OCI-LY1 (cell line): ENCODE results near the gene AK5.

Experiments
- H2AFZ ChIP-seq: fragments of 200-600 bp; sonication (generic), shearing (Covaris generic); 2 replicates; pipeline ENCODE4 v1.6.0; 2014; ENCODE audit warnings: antibody characterized with exemption, mild to moderate bottlenecking, low read length
- H3F3A ChIP-seq: fragments of 200-600 bp; sonication (generic), shearing (Covaris generic); 2 replicates; pipeline ENCODE4 v1.6.0; 2014; ENCODE audit warnings: mild to moderate bottlenecking, antibody characterized with exemption, low read length, moderate library complexity; ENCODE audit not compliant: insufficient read depth
- H3K27ac ChIP-seq: fragments of 200-600 bp; sonication (generic); 2 replicates; pipeline ENCODE4 v1.5.1; 2014; ENCODE audit warnings: low read length, mixed run types, mild to moderate bottlenecking, low read depth; ENCODE audit not compliant: poor library complexity, severe bottlenecking
- H3K27me3 ChIP-seq: fragments of 200-600 bp; sonication (generic); 2 replicates; pipeline ENCODE4 v1.6.0; 2014; ENCODE audit warnings: antibody characterized with exemption, mild to moderate bottlenecking, low read length, moderate library complexity; ENCODE audit not compliant: insufficient read depth
- H3K36me3 ChIP-seq: fragments of 200-600 bp; sonication (generic); 2 replicates; pipeline ENCODE4 v1.6.1; 2014; ENCODE audit warnings: mild to moderate bottlenecking, antibody characterized with exemption, low read length, moderate library complexity, mixed read lengths; ENCODE audit not compliant: insufficient read depth
- H3K4me1 ChIP-seq: fragments of 200-600 bp; sonication (generic); 2 replicates; pipeline ENCODE4 v1.5.1; 2014; ENCODE audit warnings: mild to moderate bottlenecking, low read length, moderate library complexity; ENCODE audit not compliant: insufficient read depth, severe bottlenecking
- H3K4me2 ChIP-seq: fragments of 200-600 bp; sonication (generic), shearing (Covaris generic); 2 replicates; pipeline ENCODE4 v1.6.1; 2014; ENCODE audit warnings: low read length
- H3K4me3 ChIP-seq: fragments of 200-600 bp; sonication (generic); 2 replicates; pipeline ENCODE4 v1.5.1; 2014; ENCODE audit warnings: low read length, low read depth, mild to moderate bottlenecking, mixed read lengths; ENCODE audit not compliant: poor library complexity, severe bottlenecking
- H3K79me2 ChIP-seq: fragments of 200-600 bp; shearing (Covaris generic); 2 replicates; pipeline ENCODE4 v1.6.1; 2016; ENCODE audit warnings: mixed run types, low read length, mixed read lengths; ENCODE audit not compliant: insufficient read depth
- H3K9ac ChIP-seq: fragments of 200-600 bp; sonication (generic), shearing (Covaris generic); 2 replicates; pipeline ENCODE4 v1.6.1; 2014; ENCODE audit warnings: mild to moderate bottlenecking, low read length, mixed read lengths
- H3K9me2 ChIP-seq: fragments of 200-600 bp; sonication (generic), shearing (Covaris generic); 2 replicates; pipeline ENCODE4 v1.6.1; 2014; ENCODE audit warnings: low read depth, mild to moderate bottlenecking, low read length, mixed read lengths
- H3K9me3 ChIP-seq: fragments of 200-600 bp; shearing (Covaris generic); 2 replicates; pipeline ENCODE4 v1.6.1; 2014; ENCODE audit warnings: low read length, mixed read lengths
- H4K20me1 ChIP-seq: fragments of 200-600 bp; sonication (generic), shearing (Covaris generic); 2 replicates; pipeline ENCODE4 v1.6.0; 2016; ENCODE audit warnings: mild to moderate bottlenecking, low read length; ENCODE audit not compliant: insufficient read depth
- CTCF ChIP-seq: fragments of 200-600 bp; sonication (generic), shearing (Covaris generic); IDR thresholded peaks from 2 replicates; pipeline ENCODE4 v1.5.1; 2017; ENCODE audit warnings: mild to moderate bottlenecking, antibody characterized with exemption, low read length, moderate library complexity, mixed read lengths
- EZH2 ChIP-seq: fragments of 200-600 bp; sonication (generic), shearing (Covaris generic); IDR thresholded peaks from 2 replicates; pipeline ENCODE4 v1.8.0; 2017; ENCODE audit warnings: borderline replicate concordance, mixed run types, mild to moderate bottlenecking, antibody characterized with exemption, low read length, moderate library complexity, mixed read lengths

AK5 gene

GRCh38 chr1:77263708-77264107, 18.1 kb upstream of the AK5 start:
- Histone ChIP-seq H3F3A (no peaks in the 10 kb centered on the region), H3K9ac (no peak overlapping the region), H3K27ac (no peak overlapping the region), H3K4me1 (no peaks in the 10 kb centered on the region), H3K79me2 (no peaks in the 10 kb centered on the region), H3K36me3 (no peaks in the 10 kb centered on the region), H3K4me3 (no peak overlapping the region), H2AFZ (no peak overlapping the region), H3K9me3 (no peaks in the 10 kb centered on the region), H3K9me2 (no peaks in the 10 kb centered on the region), H4K20me1 (no peaks in the 10 kb centered on the region), H3K27me3 (no peaks in the 10 kb centered on the region), H3K4me2 (no peak overlapping the region)
- TF ChIP-seq CTCF: no peak

GRCh38 chr1:77265180-77265579, 16.6 kb upstream of the AK5 start:
- TF ChIP-seq EZH2 (no peak), CTCF (no peak)

GRCh38 chr1:77267035-77267434, 14.8 kb upstream of the AK5 start:
- Histone ChIP-seq H3F3A (no peaks in the 10 kb centered on the region), H3K9ac (no peak overlapping the region), H3K4me2 (no peak overlapping the region), H3K36me3 (no peaks in the 10 kb centered on the region), H3K27ac (no peak overlapping the region), H3K4me3 (no peak overlapping the region), H3K9me2 (no peaks in the 10 kb centered on the region), H2AFZ (no peak overlapping the region), H3K27me3 (no peaks in the 10 kb centered on the region), H3K9me3 (no peaks in the 10 kb centered on the region), H3K79me2 (no peaks in the 10 kb centered on the region), H3K4me1 (no peaks in the 10 kb centered on the region), H4K20me1 (no peaks in the 10 kb centered on the region)
- TF ChIP-seq CTCF: no peak
- TF ChIP-seq EZH2: no peak

More at GRCh38 chr1:77265180-77265579, 16.6 kb upstream of the AK5 start:
- Histone ChIP-seq H3F3A (no peaks in the 10 kb centered on the region), H3K79me2 (no peaks in the 10 kb centered on the region), H3K9ac (no peak overlapping the region), H4K20me1 (no peaks in the 10 kb centered on the region), H3K9me3 (no peaks in the 10 kb centered on the region), H3K4me1 (no peaks in the 10 kb centered on the region), H3K36me3 (no peaks in the 10 kb centered on the region), H3K27me3 (no peaks in the 10 kb centered on the region), H2AFZ (no peak overlapping the region), H3K4me3 (no peak overlapping the region), H3K27ac (no peak overlapping the region), H3K9me2 (no peaks in the 10 kb centered on the region), H3K4me2 (no peak overlapping the region)
